ENCODE measurements around the gene PTAR1.

The PTAR1 gene

GRCh38 chr9:69746859-69747560 is 12.8 kb downstream of the PTAR1 start:
- Histone ChIP-seq H3K36me3 (ENCODE audit: control insufficient read depth, insufficient read depth, low read length) (peaks cover 3% of the 10 kb centered on the region), H3K27ac (ENCODE audit: low read depth, low read length) (no peak overlapping the region), H3K9ac (ENCODE audit: low read length) (no peak overlapping the region), H3K27me3 (ENCODE audit: control insufficient read depth, insufficient read depth, low read length) (no peaks in the 10 kb centered on the region), H3K4me3 (ENCODE audit: low read length) (no peak overlapping the region), H3K4me1 (ENCODE audit: control insufficient read depth, insufficient read depth, low read length) (peaks cover 4% of the 10 kb centered on the region)

DNA sequence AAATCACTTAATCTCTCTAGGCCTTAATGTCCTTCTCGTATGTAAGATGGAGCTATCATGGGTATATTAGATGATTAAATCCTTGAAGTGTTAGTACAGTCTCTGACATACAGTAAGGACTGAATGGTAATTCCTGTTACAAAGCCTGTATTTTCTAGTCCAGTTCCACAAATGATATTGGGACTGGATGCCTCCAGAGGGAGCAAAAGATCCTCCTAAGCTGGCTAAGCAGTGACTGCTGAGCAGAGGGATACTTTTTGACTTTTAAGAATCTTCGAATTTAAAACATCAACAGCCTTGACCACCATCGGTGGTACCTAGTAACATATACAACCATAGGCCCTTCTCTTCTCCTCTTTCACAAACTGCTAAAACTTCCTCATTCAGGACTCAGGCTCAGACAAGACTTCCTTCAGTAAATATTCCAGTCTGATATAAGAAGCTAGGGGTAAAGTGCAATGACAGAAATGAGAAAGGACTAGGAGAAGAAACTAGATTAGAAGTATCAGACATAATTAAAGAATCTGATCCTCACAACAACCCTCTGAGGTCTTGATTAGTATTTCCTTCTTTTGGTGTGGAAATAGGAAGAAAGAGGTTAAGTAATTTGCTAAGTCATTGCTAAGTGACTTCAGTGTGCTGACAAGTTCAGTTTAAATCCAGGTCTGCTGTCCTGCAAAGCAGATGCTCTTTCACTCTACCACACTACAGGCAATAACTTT is 13.9 kb downstream of the PTAR1 start:
- H3K4me1 ChIP-seq (ENCODE audit: control insufficient read depth, insufficient read depth, low read length): peaks cover 4% of the 10 kb centered on the region

DNA sequence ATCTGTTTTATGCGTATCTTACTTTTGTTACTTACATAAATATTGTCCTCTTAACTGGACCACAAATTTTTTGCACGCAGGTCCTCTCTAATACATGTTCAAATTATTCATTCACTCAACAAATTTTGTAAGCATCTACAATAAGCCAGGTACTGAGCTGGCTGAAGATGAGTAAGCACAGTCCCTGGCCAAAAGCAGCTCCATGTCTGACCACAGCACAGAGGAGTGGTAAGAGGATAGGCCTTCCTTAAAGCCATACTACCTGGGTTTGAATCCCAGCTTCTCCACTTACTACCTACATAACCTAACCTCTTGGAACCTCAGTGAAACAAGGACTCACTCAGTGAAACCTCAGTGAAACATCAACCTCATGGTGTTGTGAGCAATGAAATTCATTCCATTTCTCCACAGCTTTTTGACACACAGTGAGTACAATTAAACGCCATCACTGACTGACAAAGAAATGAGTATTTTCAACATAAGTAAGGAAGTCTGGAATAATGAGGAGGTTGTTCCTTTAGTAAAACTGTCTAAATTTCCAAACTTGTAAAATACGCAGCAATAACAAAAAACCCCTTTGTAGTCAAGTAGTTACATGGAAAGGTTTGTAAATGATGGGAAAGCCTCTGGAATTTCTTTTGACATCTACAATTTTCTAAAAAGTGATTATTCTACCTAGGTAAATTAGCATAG is 15.0 kb downstream of the PTAR1 start:
- Histone ChIP-seq H3K36me3 (ENCODE audit: control insufficient read depth, insufficient read depth, low read length) (peaks cover 1% of the 10 kb centered on the region), H3K4me1 (ENCODE audit: control insufficient read depth, insufficient read depth, low read length) (peaks cover 4% of the 10 kb centered on the region), H3K27me3 (ENCODE audit: control insufficient read depth, insufficient read depth, low read length) (no peaks in the 10 kb centered on the region), H3K27ac (ENCODE audit: low read depth, low read length) (no peak overlapping the region), H3K4me3 (ENCODE audit: low read length) (no peak overlapping the region), H3K9ac (ENCODE audit: low read length) (no peak overlapping the region)

More for the DNA sequence above, 13.9 kb downstream of the PTAR1 start:
- Histone ChIP-seq H3K36me3 (ENCODE audit: control insufficient read depth, insufficient read depth, low read length) (peaks cover 3% of the 10 kb centered on the region), H3K9ac (ENCODE audit: low read length) (no peak overlapping the region), H3K27ac (ENCODE audit: low read depth, low read length) (no peak overlapping the region), H3K27me3 (ENCODE audit: control insufficient read depth, insufficient read depth, low read length) (no peaks in the 10 kb centered on the region), H3K4me3 (ENCODE audit: low read length) (no peak overlapping the region)

DNA sequence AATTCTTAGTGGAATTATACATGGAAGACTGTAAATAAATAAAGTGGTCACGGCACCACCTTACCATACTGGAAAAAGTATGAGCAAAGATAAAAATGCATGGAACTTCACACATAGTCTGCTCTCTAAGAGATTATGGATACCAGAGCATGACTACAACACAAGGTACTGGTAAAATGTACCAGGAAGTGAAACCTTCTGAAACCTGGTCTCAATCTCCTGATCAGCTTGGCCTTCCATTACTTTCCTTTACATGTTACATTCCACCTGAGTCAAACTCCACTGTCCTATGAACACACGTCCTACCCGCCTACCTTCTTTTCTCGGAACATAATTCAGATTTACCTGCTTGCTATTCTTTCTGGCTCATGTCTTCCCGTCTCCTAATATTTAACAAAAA is 15.9 kb downstream of the PTAR1 start:
- Histone ChIP-seq H3K4me3 (ENCODE audit: low read length) (no peak overlapping the region), H3K4me1 (ENCODE audit: control insufficient read depth, insufficient read depth, low read length) (peaks cover 4% of the 10 kb centered on the region), H3K27ac (ENCODE audit: low read depth, low read length) (no peak overlapping the region), H3K36me3 (ENCODE audit: control insufficient read depth, insufficient read depth, low read length) (no peaks in the 10 kb centered on the region), H3K9ac (ENCODE audit: low read length) (no peak overlapping the region), H3K27me3 (ENCODE audit: control insufficient read depth, insufficient read depth, low read length) (no peaks in the 10 kb centered on the region)

DNA sequence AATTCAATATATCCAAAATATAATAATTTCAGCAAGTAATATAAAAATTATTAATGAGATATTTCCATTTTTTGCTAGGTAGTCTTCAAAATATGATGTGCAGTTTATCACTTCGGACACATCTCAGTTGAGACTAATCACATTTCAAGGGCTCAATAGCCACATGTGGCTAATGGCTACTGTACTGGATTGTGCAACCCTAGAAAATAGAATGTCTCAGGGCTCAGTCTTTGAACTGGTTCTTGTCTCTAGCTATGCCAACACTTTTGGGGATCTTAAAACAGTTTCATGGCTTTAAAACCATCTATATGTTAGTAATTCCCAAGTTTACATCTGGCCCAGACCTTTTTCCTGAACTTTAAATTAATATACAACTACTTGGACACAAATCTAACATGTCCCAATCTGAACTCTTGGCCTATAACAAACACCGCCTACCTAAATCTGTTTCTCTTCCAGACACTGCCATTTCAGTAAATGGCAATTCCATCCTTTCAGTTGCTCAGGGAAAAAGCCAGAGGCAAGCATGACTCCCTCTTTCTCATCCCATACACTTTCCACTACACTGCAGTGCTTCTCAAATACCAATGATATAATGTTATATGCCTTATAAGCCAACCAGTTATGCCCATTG is 18.8 kb downstream of the PTAR1 start:
- Histone ChIP-seq H3K27me3 (ENCODE audit: control insufficient read depth, insufficient read depth, low read length) (no peaks in the 10 kb centered on the region), H3K27ac (ENCODE audit: low read depth, low read length) (no peak overlapping the region), H3K4me3 (ENCODE audit: low read length) (no peak overlapping the region), H3K4me1 (ENCODE audit: control insufficient read depth, insufficient read depth, low read length) (no peaks in the 10 kb centered on the region), H3K36me3 (ENCODE audit: control insufficient read depth, insufficient read depth, low read length) (no peaks in the 10 kb centered on the region), H3K9ac (ENCODE audit: low read length) (no peak overlapping the region)

- H3K4me1 ChIP-seq (ENCODE audit: control insufficient read depth, insufficient read depth, low read length): no peaks in the 10 kb centered on the region
- H3K27ac ChIP-seq (ENCODE audit: low read depth, low read length): no peak overlapping the region
- peaks cover 23% of the 10 kb centered on the region for H3K36me3 ChIP-seq (ENCODE audit: control insufficient read depth, insufficient read depth, low read length)
- no peaks in the 10 kb centered on the region for H3K27me3 ChIP-seq (ENCODE audit: control insufficient read depth, insufficient read depth, low read length)
- no peak overlapping the region for H3K9ac ChIP-seq (ENCODE audit: low read length)
- no peak overlapping the region for H3K4me3 ChIP-seq (ENCODE audit: low read length)
These were observed 28.5 kb downstream of the PTAR1 start for GRCh38 chr9:69731348-69731747.

- Histone ChIP-seq H3K27me3 (ENCODE audit: control insufficient read depth, insufficient read depth, low read length) (no peaks in the 10 kb centered on the region), H3K4me3 (ENCODE audit: low read length) (no peak overlapping the region), H3K4me1 (ENCODE audit: control insufficient read depth, insufficient read depth, low read length) (no peaks in the 10 kb centered on the region), H3K9ac (ENCODE audit: low read length) (no peak overlapping the region), H3K27ac (ENCODE audit: low read depth, low read length) (no peak overlapping the region), H3K36me3 (ENCODE audit: control insufficient read depth, insufficient read depth, low read length) (peaks cover 7% of the 10 kb centered on the region)
These were observed 39.8 kb downstream of the PTAR1 start for GRCh38 chr9:69719983-69720382.

GRCh38 chr9:69719367-69719766 is 40.4 kb downstream of the PTAR1 start:
- no peaks in the 10 kb centered on the region for H3K27me3 ChIP-seq (ENCODE audit: control insufficient read depth, insufficient read depth, low read length)
- no peaks in the 10 kb centered on the region for H3K4me1 ChIP-seq (ENCODE audit: control insufficient read depth, insufficient read depth, low read length)
- no peak overlapping the region for H3K27ac ChIP-seq (ENCODE audit: low read depth, low read length)
- no peak overlapping the region for H3K9ac ChIP-seq (ENCODE audit: low read length)
- no peak overlapping the region for H3K4me3 ChIP-seq (ENCODE audit: low read length)
- peaks cover 7% of the 10 kb centered on the region for H3K36me3 ChIP-seq (ENCODE audit: control insufficient read depth, insufficient read depth, low read length)

DNA sequence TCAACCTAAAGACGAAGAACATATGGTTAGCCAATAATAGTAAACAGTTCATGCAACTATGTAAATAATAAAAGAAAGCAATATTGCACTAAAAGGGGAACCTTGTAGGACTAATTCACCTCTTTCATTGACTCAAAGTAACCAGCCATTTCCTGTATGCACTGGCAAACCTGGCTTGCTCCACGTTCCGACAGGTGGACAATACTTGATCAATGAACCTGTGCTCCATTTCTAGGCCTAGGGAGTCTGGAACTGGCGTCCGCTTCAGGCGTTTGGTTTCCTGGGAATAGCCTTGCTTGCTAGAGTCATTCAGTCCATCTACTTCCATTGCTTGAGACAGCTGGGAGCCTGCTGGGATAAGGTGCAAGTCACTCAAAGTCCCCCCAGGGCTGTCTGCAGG is 41.6 kb downstream of the PTAR1 start:
- Histone ChIP-seq H3K9ac (ENCODE audit: low read length) (no peak overlapping the region), H3K4me3 (ENCODE audit: low read length) (no peak overlapping the region), H3K36me3 (ENCODE audit: control insufficient read depth, insufficient read depth, low read length) (peaks cover 7% of the 10 kb centered on the region), H3K27me3 (ENCODE audit: control insufficient read depth, insufficient read depth, low read length) (no peaks in the 10 kb centered on the region), H3K27ac (ENCODE audit: low read depth, low read length) (no peak overlapping the region), H3K4me1 (ENCODE audit: control insufficient read depth, insufficient read depth, low read length) (no peaks in the 10 kb centered on the region)

DNA sequence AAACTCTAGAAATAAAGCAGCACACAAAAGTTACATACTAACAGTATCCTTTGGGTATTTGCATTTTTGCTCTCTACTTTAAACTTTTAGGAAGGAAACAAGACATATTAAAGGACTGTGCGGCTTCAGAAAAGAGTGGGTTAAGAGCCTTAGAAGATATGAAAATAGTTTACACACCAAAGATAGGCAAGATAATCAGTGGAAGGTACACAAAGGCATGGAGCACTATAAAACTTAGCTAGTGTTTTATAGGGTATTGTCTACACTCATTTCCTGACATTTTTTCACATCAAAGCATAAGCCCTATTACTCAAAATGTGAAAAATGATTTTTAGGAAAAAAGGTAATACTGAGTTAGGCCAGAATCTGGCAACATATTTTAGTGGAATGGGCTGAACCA is 44.0 kb downstream of the PTAR1 start:
- H3K9ac ChIP-seq (ENCODE audit: low read length): no peak overlapping the region
- no peak overlapping the region for H3K27ac ChIP-seq (ENCODE audit: low read depth, low read length)
- no peaks in the 10 kb centered on the region for H3K4me1 ChIP-seq (ENCODE audit: control insufficient read depth, insufficient read depth, low read length)
- no peaks in the 10 kb centered on the region for H3K27me3 ChIP-seq (ENCODE audit: control insufficient read depth, insufficient read depth, low read length)
- H3K4me3 ChIP-seq (ENCODE audit: low read length): no peak overlapping the region
- H3K36me3 ChIP-seq (ENCODE audit: control insufficient read depth, insufficient read depth, low read length): peaks cover 2% of the 10 kb centered on the region

DNA sequence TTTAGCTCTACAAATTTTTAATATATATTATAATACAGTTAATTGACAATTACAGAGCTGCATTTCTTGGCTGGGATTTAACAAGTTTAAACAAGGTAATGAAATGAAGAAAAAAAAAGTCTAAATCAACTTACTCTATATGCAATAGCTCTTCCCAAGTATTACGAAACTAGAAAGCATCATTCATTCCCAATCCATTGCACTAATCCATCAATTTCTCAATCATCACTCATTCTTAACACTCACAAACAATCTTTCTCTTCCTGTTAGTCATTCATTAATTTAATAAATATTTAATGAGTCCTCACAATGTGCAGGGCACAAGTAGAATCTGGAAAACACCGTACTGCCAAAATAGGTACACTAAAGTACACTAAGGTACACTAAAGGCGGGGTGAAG is 44.7 kb downstream of the PTAR1 start:
- Histone ChIP-seq H3K9ac (ENCODE audit: low read length) (no peak overlapping the region), H3K4me1 (ENCODE audit: control insufficient read depth, insufficient read depth, low read length) (no peaks in the 10 kb centered on the region), H3K27me3 (ENCODE audit: control insufficient read depth, insufficient read depth, low read length) (no peaks in the 10 kb centered on the region), H3K27ac (ENCODE audit: low read depth, low read length) (no peak overlapping the region), H3K4me3 (ENCODE audit: low read length) (no peak overlapping the region), H3K36me3 (ENCODE audit: control insufficient read depth, insufficient read depth, low read length) (peaks cover 2% of the 10 kb centered on the region)

DNA sequence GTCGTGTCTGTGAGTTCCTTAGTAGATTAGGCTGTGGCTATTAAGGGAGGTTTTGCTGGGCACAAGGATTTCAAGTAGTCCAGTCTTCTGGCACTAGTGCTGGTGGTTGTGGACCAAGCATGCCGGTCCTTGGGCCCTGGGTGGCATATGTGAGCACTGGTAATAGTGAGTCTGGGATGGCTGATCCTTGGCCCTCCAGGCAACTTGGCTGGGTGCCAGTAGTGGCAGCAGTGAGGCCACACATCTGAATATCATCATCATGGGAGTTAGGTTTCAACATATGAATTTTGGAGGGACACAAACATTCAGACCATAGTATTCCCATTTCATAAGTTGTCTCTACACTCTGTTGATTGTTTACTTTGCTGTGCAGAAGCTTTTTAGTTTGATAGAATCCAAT is 62.3 kb downstream of the PTAR1 start:
- H3K27me3 ChIP-seq (ENCODE audit: control insufficient read depth, insufficient read depth, low read length): no peaks in the 10 kb centered on the region
- H3K4me3 ChIP-seq (ENCODE audit: low read length): no peak overlapping the region
- no peak overlapping the region for H3K9ac ChIP-seq (ENCODE audit: low read length)
- H3K4me1 ChIP-seq (ENCODE audit: control insufficient read depth, insufficient read depth, low read length): no peaks in the 10 kb centered on the region
- no peak overlapping the region for H3K27ac ChIP-seq (ENCODE audit: low read depth, low read length)
- H3K36me3 ChIP-seq (ENCODE audit: control insufficient read depth, insufficient read depth, low read length): no peaks in the 10 kb centered on the region

All from rectal smooth muscle tissue (tissue), 1 donor.